Measurements from ENCODE around the gene PSPC1. TPM values are rescaled to one million over a fixed set of nuclear protein-coding genes. Genes with fewer than 3 reads are reported as not detected.
"Not testable (repeated sequence)": the region's sequence is repeated elsewhere in the genome, so short reads cannot be mapped to it uniquely, and the experiment has no call there.

PSPC1 gene
- total RNA-seq, 4 donors from 2014 or later = 42.0 to 82.5 (median 58.8) TPM

DNA sequence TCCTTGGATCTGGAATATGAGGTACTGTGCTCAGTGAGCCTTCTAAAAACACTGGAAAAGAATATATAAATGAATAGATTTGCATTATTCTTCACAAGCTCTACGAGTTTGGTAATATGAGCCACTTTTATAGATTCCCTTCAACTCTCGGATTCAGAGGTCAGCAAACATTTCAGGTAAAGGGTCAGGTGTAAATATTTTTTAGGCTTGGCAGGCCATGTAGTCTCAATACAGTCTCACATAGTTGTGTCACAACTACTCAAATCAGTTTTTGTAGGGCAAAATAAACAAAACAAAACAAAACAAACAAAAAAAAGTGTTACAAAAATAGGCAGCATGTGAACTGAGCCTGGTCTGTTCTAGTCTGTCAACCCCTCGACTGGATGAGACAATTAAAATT, 57.4 kb downstream of the PSPC1 start:
- ATAC-seq = no peak
- 74 to 88% methylated on average over 3 of the region's 3 CpGs for WGBS, 2 donors (ENCODE audit: low coverage in 1 of 2)
- H3K27me3 ChIP-seq = no peaks in the 10 kb centered on the region
- H3K4me1 ChIP-seq = no peaks in the 10 kb centered on the region
- TF ChIP-seq POLR2AphosphoS5 (IDR thresholded peaks at IDR 0.05) (no peak), EP300 (IDR thresholded peaks at IDR 0.05) (no peak)
- TF ChIP-seq, protein P1, sequence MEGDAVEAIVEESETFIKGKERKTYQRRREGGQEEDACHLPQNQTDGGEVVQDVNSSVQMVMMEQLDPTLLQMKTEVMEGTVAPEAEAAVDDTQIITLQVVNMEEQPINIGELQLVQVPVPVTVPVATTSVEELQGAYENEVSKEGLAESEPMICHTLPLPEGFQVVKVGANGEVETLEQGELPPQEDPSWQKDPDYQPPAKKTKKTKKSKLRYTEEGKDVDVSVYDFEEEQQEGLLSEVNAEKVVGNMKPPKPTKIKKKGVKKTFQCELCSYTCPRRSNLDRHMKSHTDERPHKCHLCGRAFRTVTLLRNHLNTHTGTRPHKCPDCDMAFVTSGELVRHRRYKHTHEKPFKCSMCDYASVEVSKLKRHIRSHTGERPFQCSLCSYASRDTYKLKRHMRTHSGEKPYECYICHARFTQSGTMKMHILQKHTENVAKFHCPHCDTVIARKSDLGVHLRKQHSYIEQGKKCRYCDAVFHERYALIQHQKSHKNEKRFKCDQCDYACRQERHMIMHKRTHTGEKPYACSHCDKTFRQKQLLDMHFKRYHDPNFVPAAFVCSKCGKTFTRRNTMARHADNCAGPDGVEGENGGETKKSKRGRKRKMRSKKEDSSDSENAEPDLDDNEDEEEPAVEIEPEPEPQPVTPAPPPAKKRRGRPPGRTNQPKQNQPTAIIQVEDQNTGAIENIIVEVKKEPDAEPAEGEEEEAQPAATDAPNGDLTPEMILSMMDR (IDR thresholded peaks at IDR 0.05) = no peak
- H3K4me3 ChIP-seq = no peak overlapping the region
- H3K36me3 ChIP-seq = peaks cover 0 to 38% of the 10 kb centered on the region in 2 donors
- H3K27ac ChIP-seq = no peak overlapping the region
- H3K9me3 ChIP-seq = no peaks in the 10 kb centered on the region

DNA sequence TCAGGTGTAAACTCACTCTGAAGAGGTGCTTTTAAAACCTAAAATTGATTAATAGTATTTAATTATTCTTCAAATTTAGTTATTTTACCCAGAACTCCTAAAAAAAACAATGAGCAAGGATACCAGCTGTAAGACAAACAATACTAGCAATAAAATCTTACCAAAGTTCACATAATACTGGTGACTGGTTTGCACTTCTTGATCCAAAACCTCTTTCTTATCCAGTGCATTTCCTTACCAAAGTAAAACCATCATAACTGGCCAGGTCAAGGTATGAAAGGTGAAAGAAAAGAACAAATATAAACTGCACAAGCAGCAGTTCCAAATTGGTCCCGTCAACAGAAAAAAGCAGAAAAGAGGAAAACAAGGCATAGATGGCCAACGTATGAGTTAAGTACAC, 62.7 kb downstream of the PSPC1 start:
- Histone ChIP-seq H3K9me3 (no peaks in the 10 kb centered on the region), H3K4me3 (no peak overlapping the region), H3K4me1 (no peaks in the 10 kb centered on the region), H3K36me3 (peaks cover 0 to 14% of the 10 kb centered on the region in 2 donors), H3K27ac (no peak overlapping the region), H3K27me3 (no peaks in the 10 kb centered on the region)
- no peak for ATAC-seq
- 77 to 86% methylated on average over 2 of the region's 2 CpGs for WGBS, 2 donors (ENCODE audit: low coverage in 1 of 2)
- no peak for TF ChIP-seq EP300 (IDR thresholded peaks at IDR 0.05)
- no peak for TF ChIP-seq POLR2A (IDR thresholded peaks at IDR 0.05)
- TF ChIP-seq POLR2AphosphoS5 (IDR thresholded peaks at IDR 0.05) = no peak

DNA sequence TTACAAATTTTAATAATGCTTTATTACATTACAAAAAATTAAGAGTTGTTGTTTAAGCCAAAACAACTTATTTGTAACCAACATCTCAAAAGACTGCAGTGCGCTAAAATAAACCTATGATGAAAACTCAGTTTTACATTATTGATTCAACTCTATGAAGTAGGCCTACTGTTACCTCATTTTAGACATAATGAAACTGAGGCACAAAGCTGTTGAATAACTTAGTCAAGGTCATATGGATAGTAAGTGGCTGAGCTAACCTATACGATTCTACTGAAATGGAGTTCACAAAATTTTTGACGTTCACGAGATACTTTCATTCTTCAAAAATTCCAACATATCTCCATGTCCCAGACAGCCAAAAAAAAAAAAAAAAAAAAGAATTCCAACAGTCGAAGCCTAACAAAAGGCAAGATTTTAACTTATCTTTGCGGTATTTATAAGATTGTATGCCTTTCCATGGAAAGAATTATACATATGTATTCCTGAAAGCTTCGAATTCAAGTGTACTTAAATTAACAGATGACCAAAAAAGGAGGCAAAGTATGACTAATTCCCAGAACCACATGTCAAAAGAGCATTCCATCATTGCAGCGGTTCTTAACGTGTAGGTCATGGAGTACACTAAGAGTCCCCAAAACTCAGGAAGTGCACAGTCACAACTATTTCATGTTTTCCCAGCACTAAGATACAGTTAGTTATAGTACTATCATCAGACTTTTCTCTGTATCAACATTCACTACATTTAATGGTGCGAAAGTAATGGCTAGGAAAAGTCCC, 69.4 kb downstream of the PSPC1 start:
- H3K27me3 ChIP-seq = no peaks in the 10 kb centered on the region
- H3K36me3 ChIP-seq = peaks cover 0 to 7% of the 10 kb centered on the region in 2 donors
- no peaks in the 10 kb centered on the region for H3K9me3 ChIP-seq
- H3K4me1 ChIP-seq = no peaks in the 10 kb centered on the region
- H3K27ac ChIP-seq = no peak overlapping the region
- TF ChIP-seq EP300 (IDR thresholded peaks at IDR 0.05) (no peak), POLR2AphosphoS5 (IDR thresholded peaks at IDR 0.05) (no peak), POLR2A (IDR thresholded peaks at IDR 0.05) (no peak)
- TF ChIP-seq, protein P1 (IDR thresholded peaks at IDR 0.05) = no peak
- no peak for ATAC-seq
- no peak overlapping the region for H3K4me3 ChIP-seq
- WGBS, 2 donors (ENCODE audit: low coverage in 1 of 2) = 61 to 66% methylated on average over 10 of the region's 10 CpGs

DNA sequence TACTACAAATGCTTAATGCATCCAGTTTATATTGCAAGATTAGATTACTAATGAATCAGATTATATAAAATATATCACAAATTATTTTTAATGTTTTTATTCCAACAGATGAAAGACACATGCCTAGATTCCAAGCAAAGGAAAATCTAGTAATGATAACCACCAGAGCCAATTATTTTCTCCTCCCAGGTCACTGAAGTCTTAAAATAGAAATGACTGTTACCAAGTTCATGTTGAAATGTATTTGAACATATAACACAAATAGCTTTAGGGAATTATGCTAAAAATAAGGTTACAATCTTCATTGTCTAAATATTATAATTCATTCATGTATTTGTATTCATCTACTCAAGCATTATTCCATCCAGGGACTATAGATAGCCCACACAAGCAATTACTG, 73.0 kb downstream of the PSPC1 start:
- not testable (repeated sequence) for H3K4me3 ChIP-seq, H3K36me3 ChIP-seq, ATAC-seq, H3K27ac ChIP-seq, H3K27me3 ChIP-seq, H3K9me3 ChIP-seq, H3K4me1 ChIP-seq

DNA sequence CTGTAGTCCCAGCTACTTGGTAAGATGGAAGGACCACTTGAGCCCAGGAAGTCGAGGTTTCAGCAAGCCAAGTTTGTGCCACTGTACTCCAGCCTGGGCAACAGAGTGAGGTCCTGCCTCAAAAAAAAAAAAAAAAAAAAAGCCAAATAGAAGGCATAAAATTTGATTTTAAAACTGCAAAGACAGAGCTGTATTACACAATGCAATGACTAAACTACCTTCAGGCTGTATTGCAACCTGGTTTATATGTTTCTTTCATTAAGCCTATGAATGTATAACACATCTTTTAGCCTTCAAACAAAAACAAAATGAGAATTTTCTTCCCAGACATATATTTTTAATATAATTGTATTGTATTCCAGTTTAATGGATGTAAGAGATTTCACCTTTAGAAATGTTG, 73.7 kb downstream of the PSPC1 start:
- WGBS, 2 donors (ENCODE audit: low coverage in 1 of 2) = 86 to 90% methylated on average over 1 of the region's 1 CpG
- not testable (repeated sequence) for H3K9me3 ChIP-seq, ATAC-seq, H3K4me1 ChIP-seq, H3K27me3 ChIP-seq, H3K4me3 ChIP-seq, H3K27ac ChIP-seq, H3K36me3 ChIP-seq

DNA sequence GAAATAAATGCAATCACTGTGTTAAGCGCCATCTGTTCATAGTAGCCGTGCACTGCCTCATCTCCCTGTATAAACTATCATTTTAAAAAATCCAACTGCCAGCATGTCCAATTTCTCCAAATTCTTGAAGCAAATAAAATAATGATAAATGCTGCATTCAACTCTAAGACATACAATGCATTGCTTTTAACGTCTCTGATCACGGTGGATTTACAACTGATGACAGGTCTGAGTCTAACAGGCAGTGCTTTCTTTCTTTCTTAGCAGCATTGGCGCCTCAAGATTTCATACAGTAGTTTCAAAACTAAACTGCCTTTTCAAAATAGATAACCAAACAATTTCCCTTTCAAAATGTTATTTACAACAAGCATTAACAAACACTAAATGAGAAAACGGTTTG, 78.5 kb downstream of the PSPC1 start:
- not testable (repeated sequence) for ATAC-seq, H3K4me1 ChIP-seq, H3K36me3 ChIP-seq, H3K27ac ChIP-seq, H3K27me3 ChIP-seq, H3K9me3 ChIP-seq, H3K4me3 ChIP-seq
- 74 to 76% methylated on average over 6 of the region's 6 CpGs for WGBS, 2 donors (ENCODE audit: low coverage in 1 of 2)

DNA sequence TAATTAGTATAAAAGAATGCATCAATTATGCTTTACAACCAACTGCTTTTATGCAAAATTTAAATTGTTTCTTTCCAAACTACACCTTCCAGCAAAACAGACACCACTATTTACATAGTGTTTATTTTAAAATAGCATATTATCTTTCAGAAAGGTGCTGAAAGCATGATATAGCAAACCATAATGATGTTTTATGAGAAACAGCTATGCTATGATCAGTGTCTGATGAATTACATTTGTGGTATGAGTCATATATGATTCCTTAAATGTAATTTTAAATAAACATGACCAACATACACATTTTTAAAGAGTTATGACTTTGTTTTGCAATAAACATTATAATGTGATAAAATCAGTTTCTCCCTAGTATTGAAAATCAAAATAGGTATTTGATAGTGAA, 81.1 kb downstream of the PSPC1 start:
- H3K27me3 ChIP-seq, H3K36me3 ChIP-seq, H3K4me3 ChIP-seq, H3K9me3 ChIP-seq, ATAC-seq, H3K4me1 ChIP-seq, H3K27ac ChIP-seq: not testable (repeated sequence)

DNA sequence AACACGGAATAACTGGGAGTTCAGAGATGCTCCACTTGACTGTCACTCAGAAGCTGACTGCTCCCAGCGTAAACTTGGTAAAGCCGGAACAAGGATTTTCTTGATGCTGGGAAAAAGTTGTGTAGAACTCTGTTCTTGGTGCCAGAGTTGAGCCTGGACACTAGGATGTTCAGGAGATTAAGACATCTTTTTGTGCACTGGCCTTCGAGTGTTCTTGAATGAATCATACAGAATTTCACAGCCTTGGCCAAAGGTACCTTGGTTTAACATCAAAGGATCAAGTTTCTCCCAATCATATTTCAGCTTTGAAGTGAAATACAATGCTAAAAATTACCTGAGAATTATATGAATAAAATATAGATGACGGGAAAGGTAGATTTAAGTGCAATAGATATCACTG, 81.8 kb downstream of the PSPC1 start:
- not testable (repeated sequence) for H3K4me1 ChIP-seq, H3K36me3 ChIP-seq, ATAC-seq, H3K27ac ChIP-seq, H3K27me3 ChIP-seq, H3K9me3 ChIP-seq, H3K4me3 ChIP-seq
- WGBS, 2 donors (ENCODE audit: low coverage in 1 of 2) = 69 to 76% methylated on average over 2 to 3 of the region's 5 CpGs

Measured in gastroesophageal sphincter (tissue), 4 donors.